Measurements from ENCODE around the gene SPOCD1. TPM values are rescaled to one million over a fixed set of nuclear protein-coding genes. Genes with fewer than 3 reads are reported as not detected.
"Not testable (repeated sequence)": the region's sequence is repeated elsewhere in the genome, so short reads cannot be mapped to it uniquely, and the experiment has no call there.

SPOCD1 gene
- total RNA-seq, 3 donors from 2014 or later = 0.15 to 11.1 (median 1.1) TPM

- no peak for DNase-seq (ENCODE audit: low spot score in 2 of 2)
- Histone ChIP-seq H3K36me3 (no peaks in the 10 kb centered on the region), H3K27ac (no peak overlapping the region), H3K4me1 (no peaks in the 10 kb centered on the region), H3K27me3 (no peaks in the 10 kb centered on the region), H3K9me3 (no peaks in the 10 kb centered on the region), H3K4me3 (no peak overlapping the region)
- TF ChIP-seq CTCF (IDR thresholded peaks at IDR 0.05) (no peak), POLR2A (IDR thresholded peaks at IDR 0.05) (no peak), POLR2AphosphoS5 (IDR thresholded peaks at IDR 0.05) (no peak)
- intact Hi-C loops (cut with DNase I; ENCODE audit: low total_unique reads) = no loop called here
These were observed 13.3 kb upstream of the SPOCD1 start for GRCh38 chr1:31828926-31829690.

GRCh38 chr1:31828341-31828740 lies 12.5 kb upstream of the SPOCD1 start:
- no peak for DNase-seq (ENCODE audit: low spot score in 2 of 2)
- Histone ChIP-seq H3K4me3 (no peak overlapping the region), H3K27me3 (no peaks in the 10 kb centered on the region), H3K4me1 (no peaks in the 10 kb centered on the region), H3K9me3 (no peaks in the 10 kb centered on the region), H3K36me3 (no peaks in the 10 kb centered on the region), H3K27ac (no peak overlapping the region)
- TF ChIP-seq POLR2AphosphoS5 (IDR thresholded peaks at IDR 0.05) (no peak), CTCF (IDR thresholded peaks at IDR 0.05) (no peak), POLR2A (IDR thresholded peaks at IDR 0.05) (no peak)
- intact Hi-C loops (cut with DNase I; ENCODE audit: low total_unique reads) = no loop called here

GRCh38 chr1:31823780-31824179 lies 8.0 kb upstream of the SPOCD1 start:
- no peaks in the 10 kb centered on the region for H3K36me3 ChIP-seq
- H3K4me1 ChIP-seq = no peaks in the 10 kb centered on the region
- intact Hi-C loops (cut with DNase I; ENCODE audit: low total_unique reads) = no loop called here
- H3K27ac ChIP-seq = no peak overlapping the region
- no peaks in the 10 kb centered on the region for H3K27me3 ChIP-seq
- H3K4me3 ChIP-seq = no peak overlapping the region
- TF ChIP-seq CTCF (IDR thresholded peaks at IDR 0.05) = no peak
- TF ChIP-seq POLR2AphosphoS5 (IDR thresholded peaks at IDR 0.05) = no peak
- TF ChIP-seq POLR2A (IDR thresholded peaks at IDR 0.05) = no peak
- no peaks in the 10 kb centered on the region for H3K9me3 ChIP-seq
- DNase-seq (ENCODE audit: low spot score in 2 of 2) = no peak

GRCh38 chr1:31822766-31823165 lies 6.9 kb upstream of the SPOCD1 start:
- intact Hi-C loops (cut with DNase I; ENCODE audit: low total_unique reads) = no loop called here
- Histone ChIP-seq H3K9me3 (no peaks in the 10 kb centered on the region), H3K4me3 (no peak overlapping the region), H3K36me3 (no peaks in the 10 kb centered on the region), H3K27me3 (no peaks in the 10 kb centered on the region), H3K27ac (no peak overlapping the region), H3K4me1 (no peaks in the 10 kb centered on the region)
- TF ChIP-seq POLR2A (IDR thresholded peaks at IDR 0.05) = no peak
- no peak for TF ChIP-seq POLR2AphosphoS5 (IDR thresholded peaks at IDR 0.05)
- TF ChIP-seq CTCF (IDR thresholded peaks at IDR 0.05) = no peak
- DNase-seq (ENCODE audit: low spot score in 2 of 2) = peak in 1 of 2 donors; percentile 19

- DNase-seq (ENCODE audit: low spot score in 2 of 2); H3K27ac ChIP-seq; H3K4me1 ChIP-seq; intact Hi-C loops (cut with DNase I; ENCODE audit: low total_unique reads); H3K36me3 ChIP-seq; H3K4me3 ChIP-seq; H3K27me3 ChIP-seq; H3K9me3 ChIP-seq: not testable (repeated sequence)
These were observed 4.4 kb upstream of the SPOCD1 start for GRCh38 chr1:31820196-31820595.
